Measurements from ENCODE around the gene CST2. TPM values are rescaled to one million over a fixed set of nuclear protein-coding genes. Genes with fewer than 3 reads are reported as not detected.
A peak's percentile ranks its signal among the peaks of the same experiment; 100 is the strongest.
"Not testable (repeated sequence)": the region's sequence is repeated elsewhere in the genome, so short reads cannot be mapped to it uniquely, and the experiment has no call there.

Gene CST2
- not detected for polyA plus RNA-seq (2013, experiment 1 of 2; ENCODE audit: insufficient read length)
- not detected for polyA plus RNA-seq (2013, experiment 2 of 2; ENCODE audit: insufficient read length)

GRCh38 chr20:23826541-23827021 is at the start of gene CST2:
Gene CST2, minus strand, starts transcription at chr20:23826729. Its CDS starts 69 bp downstream, at chr20:23826660.
- no peak for DNase-seq

DNA sequence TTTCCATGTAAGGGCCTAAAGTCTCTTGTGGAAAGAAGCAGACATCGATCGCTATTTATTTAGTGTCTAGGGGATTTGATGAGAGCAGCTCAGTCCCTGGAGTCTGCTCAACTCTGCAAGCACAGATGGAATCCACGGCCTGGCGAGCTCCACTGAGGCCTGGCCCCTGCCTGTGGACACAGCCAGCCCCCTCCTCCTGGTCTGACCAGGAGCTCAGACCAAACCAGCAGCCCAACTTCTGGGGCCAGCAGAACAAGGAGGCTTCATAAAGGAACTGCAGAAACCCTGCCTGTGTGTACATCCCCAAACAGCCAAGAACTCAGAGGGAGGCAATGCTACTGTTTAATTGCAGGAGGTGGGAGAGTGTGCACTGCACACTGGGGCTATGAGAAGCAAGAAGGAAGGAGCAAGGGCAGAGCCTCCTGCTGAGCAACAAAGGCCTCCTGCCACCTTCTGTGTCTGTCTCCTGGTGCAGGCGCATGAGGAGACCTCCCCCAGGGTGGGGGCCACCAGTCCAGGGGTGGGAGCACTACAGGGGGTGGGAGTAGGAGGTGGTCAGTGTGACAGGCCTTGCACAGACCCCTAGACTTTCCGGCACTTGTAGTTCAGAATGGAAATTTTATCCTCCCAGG is 49.2 kb upstream of the CST2 start:
- DNase-seq: no peak

DNA sequence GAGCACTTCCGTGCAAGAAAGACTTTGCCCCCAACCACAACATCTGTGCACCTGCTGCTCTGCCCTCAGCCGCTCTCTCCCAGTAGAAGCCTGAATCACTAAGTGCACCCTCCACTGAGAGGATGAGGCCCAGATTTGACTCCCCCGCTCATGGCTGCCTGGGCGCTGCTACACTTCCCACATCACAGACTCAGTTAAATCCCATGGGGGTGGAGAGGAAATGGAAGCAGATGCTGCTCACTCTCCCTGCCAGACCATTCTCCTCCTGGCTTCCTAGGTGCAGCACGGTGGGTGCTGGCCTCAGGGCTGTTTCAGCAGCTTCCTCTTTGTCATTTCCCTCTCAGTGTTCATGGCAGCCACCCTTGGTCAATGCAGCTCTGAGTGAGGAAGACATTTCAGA is 48.2 kb upstream of the CST2 start:
- DNase-seq: no peak

GRCh38 chr20:23873370-23874015 is 47.0 kb upstream of the CST2 start:
- no peak for DNase-seq

DNA sequence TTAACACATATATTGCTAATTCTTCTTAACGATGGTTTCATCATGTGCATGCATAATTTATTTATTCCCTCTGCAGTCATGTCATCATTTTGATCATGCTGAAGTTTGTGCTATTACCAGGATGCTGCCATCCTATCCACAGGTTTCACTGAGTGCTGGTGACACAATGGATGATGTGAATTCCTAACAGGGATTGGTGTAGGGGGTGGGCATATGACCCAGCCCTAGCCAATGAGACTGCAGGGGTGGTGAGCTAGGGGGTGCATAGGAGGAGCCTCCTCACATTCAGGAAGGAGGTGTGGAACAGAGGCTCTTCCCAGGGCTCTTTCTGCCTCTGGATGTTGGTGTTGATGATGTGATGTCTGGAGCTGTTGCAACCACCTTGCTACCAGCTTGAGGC is 45.5 kb upstream of the CST2 start:
- no peak for DNase-seq

DNA sequence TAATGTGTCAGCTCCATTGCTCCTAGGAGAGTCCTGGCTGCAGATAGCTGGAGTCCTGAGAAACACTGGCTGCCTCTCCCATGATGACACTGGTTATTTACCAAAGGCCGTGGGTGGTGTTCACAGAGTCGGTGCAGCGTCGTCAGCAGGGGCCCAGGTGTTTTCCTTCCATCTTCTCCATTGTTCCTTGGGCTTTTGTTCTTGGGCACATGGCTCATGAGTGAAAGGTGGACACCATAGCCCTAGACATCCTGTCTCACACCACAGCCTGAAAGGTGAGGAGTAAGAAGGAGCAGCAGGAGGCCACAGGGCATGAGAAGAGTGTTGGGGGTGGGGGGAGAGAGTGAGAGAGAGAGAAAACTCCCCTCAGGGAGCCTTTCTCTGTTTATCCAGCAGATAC is 43.9 kb upstream of the CST2 start:
- no peak for DNase-seq

- DNase-seq: no peak
Measured at GRCh38 chr20:23869520-23869919, 43.0 kb upstream of the CST2 start.

- DNase-seq: no peak
Measured at GRCh38 chr20:23868321-23868720, 41.8 kb upstream of the CST2 start.

DNA sequence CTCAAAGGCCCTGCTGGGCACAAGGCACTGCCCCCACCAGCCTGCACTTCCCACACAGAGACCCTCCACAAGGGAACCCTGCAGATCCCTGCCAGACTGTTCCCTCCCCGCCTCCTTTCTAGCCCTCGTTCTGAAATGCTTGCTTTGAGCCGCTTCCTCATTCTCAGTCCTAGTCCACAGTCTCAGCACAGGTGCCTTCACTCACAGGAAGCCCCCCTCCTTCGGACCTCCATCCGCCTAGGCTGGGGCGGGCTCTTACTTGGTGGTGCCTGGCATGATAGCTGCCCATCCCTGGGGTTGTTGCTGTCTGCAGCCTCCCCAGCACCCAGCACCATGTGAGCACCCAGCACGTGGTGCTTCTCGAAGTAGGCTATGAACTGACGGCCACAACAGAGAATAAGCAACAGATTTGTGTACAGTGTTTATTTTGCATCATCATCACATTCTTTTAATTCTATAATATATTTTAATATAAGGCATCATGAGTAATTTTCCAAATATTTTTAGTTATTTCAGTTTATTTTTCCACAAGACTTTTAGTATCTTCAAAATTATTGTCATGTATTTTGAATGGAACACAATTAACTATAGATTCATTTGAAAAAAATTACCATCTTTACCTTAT is 40.7 kb upstream of the CST2 start:
- no peak for DNase-seq

DNA sequence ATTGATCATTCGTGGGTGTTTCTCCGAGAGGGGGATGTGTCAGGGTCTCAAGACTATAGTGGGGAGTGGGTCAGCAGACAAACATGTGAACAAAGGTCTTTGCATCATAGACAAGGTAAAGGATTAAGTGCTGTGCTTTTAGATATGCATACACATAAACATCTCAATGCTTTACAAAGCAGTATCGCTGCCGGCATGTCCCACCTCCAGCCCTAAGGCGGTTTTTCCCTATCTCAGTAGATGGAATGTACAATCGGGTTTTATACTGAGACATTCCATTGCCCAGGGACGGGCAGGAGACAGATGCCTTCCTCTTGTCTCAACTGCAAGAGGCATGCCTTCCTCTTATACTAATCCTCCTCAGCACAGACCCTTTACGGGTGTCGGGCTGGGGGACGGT is 34.2 kb upstream of the CST2 start:
- not testable (repeated sequence) for DNase-seq

- DNase-seq: no peak
Measured at GRCh38 chr20:23857962-23858595, 31.6 kb upstream of the CST2 start.

GRCh38 chr20:23856736-23857135 is 30.2 kb upstream of the CST2 start:
- no peak for DNase-seq

DNA sequence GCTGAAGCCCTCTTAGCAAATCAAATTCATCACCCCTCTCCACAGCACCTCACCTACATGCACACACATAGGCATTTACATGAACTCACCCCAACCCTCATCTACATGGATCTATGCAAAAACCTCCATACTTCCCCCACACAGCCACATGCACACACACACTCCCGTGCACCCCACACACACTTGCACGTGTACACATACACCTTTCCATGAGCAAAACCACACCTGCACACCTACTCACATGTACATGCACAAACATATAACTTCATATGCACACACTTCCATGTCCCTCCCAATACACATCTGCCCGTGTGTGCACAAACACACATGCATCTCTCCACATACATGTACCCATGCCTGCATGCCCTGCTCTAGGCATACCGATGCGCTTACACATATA is 29.7 kb upstream of the CST2 start:
- no peak for DNase-seq

- DNase-seq: no peak
Measured at GRCh38 chr20:23841693-23842092, 15.2 kb upstream of the CST2 start.

GRCh38 chr20:23835716-23836115 is 9.2 kb upstream of the CST2 start:
- no peak for DNase-seq

GRCh38 chr20:23832775-23833513 is 6.4 kb upstream of the CST2 start:
- no peak for DNase-seq

- DNase-seq: peak; percentile 44
Measured at GRCh38 chr20:23831961-23832360, 5.4 kb upstream of the CST2 start.

DNA sequence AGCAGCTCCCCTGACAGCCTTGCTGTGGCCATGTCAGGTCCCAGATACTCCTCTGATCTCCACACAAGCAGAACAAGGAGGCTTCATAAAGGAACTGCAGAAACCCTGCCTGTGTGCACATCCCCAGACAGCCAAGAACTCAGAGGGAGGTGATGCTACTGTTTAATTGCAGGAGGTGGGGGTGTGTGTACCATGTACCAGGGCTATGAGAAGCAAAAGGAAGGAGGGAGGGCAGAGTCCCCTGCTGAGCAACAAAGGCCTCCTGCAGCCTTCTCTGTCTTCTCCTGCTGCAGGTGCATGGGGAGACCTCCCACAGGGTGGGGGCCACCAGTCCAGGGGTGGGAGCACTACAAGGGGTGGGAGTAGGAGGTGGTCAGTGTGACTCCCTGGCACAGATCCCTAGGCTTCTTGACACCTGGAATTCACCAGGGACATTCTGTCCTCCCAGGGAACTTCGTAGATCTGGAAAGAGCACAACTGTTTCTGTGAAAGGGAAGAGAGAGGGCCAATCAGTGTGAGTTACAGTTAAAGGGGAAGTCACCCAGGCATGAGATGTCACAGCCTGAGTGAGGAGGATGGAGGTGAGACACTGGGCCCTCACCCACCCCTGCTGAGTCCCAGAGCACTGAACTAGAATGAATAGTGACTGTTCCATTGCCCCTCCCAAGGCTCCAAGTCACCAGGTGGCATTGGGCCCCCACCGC is 2.8 kb downstream of the CST2 start:
- DNase-seq: no peak

DNA sequence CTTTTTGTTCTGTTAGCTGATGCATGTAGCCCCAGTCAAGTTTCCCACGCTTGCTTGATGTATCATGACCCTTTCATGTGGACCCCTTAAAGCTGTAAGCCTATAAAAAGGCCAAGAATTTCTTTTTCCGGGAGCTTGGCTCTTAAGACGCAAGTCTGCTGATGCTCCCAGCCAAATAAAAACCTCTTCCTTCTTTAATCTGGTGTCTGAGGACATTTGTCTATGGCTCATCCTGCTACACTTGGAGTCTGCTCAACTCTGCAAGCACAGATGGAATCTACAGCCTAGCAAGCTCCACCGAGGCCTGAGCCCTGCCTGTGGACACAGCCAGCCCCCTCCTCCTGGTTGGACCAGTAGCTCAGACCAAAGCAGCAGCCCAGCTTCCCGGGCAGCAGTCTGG is 3.4 kb downstream of the CST2 start:
- no peak for DNase-seq

DNA sequence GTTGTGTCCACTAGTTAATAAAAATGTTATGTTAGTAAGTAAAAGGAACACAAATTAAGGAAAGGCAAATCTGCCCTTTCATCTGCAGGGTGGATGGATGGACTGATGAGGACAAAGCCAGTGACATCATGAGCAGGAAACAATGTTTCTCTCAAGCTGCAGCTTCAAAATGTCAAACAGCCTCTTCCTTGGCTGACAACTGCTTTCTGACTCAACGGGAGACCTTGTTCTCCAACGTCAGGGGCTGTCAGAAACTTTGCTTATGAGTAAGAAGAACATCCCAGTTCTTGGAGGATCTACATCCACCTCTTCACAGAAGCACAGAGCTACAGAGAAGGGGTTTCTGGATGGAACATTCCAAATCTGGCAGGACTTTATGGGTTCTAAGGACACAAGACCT is 6.0 kb downstream of the CST2 start:
- DNase-seq: no peak

DNA sequence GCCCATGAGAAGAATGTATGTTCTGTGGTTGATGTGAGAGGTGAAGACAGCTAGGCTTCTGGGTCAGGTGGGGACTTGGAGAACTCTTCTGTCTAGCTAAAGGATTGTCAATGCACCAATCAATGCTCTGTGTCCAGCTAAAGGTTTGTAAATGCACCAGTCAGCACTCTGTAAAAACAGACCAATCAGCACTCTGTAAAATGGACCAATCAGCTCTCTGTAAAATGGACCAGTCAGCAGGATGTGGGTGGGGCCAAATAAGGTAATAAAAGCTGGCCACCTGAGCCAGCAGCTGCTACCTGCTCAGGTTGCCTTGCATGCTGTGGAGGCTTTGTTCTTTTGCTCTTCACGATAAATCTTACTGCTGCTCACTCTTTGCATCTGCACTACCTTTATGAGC is 15.0 kb downstream of the CST2 start:
- DNase-seq: not testable (repeated sequence)

DNA sequence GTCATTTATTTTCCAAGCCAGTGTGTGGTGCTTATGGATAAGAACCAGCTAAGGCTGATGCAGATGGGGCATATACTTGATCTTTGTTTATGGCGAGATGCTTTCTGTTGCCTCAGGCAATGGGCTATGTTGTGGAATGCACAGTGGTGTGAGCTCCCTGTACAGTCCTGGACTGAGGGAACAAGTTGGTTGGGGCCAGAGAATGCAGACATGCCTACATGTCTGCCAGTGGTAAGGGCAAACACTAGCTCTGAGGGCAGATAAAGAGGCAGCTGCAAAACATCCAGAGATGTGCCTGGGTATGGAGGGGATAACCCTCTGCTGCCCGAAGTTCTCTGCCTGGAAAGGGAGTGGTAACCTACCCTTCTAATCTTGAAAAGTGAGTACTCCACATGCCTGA is 16.2 kb downstream of the CST2 start:
- not testable (repeated sequence) for DNase-seq

Data from fibroblast of skin of abdomen (primary cell).